Erythroblast (primary cell): ENCODE data around the gene ABHD15.

ENCODE experiments used
- GATA1 ChIP-seq: IDR thresholded peaks from 2 replicates; pipeline ENCODE4 v1.6.1; 2011; ENCODE audit warnings: low read depth, mild to moderate bottlenecking, control low read depth, low read length, moderate library complexity
- POLR2A ChIP-seq: IDR thresholded peaks from 2 replicates; pipeline ENCODE4 v1.6.1; 2011; ENCODE audit warnings: mild to moderate bottlenecking, low read length

DNA sequence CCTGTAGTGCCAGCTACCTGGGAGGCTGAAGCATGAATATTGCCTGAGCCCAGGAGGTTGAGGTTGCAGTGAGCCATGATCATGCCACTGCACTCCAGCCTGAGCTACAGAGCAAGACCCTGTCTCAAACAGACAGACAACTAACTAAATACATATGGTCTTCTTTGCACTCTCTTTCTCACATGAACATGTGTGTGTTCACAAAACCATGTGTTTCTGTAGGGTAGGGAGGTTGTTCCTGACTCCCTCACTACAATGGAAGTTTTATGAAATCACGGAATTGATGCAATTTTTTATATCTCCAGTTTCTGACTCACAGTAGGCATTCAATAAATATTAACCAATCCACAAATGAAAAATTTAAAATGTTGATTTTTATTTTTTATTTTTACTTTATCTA is 48.5 kb downstream of the ABHD15 start:
- TF ChIP-seq GATA1 (no peak), POLR2A (no peak)
